Measurements from ENCODE around the gene ZCCHC9.

GRCh38 chr5:81317536-81317935, 16.1 kb downstream of the ZCCHC9 start:
- no peak for TF ChIP-seq POLR2AphosphoS5 (IDR thresholded peaks at IDR 0.05; ENCODE audit: low read depth, low read length)
- TF ChIP-seq TAF1 (IDR thresholded peaks at IDR 0.05; ENCODE audit: borderline replicate concordance, insufficient read depth, low read length): no peak
- TF ChIP-seq, protein P1, sequence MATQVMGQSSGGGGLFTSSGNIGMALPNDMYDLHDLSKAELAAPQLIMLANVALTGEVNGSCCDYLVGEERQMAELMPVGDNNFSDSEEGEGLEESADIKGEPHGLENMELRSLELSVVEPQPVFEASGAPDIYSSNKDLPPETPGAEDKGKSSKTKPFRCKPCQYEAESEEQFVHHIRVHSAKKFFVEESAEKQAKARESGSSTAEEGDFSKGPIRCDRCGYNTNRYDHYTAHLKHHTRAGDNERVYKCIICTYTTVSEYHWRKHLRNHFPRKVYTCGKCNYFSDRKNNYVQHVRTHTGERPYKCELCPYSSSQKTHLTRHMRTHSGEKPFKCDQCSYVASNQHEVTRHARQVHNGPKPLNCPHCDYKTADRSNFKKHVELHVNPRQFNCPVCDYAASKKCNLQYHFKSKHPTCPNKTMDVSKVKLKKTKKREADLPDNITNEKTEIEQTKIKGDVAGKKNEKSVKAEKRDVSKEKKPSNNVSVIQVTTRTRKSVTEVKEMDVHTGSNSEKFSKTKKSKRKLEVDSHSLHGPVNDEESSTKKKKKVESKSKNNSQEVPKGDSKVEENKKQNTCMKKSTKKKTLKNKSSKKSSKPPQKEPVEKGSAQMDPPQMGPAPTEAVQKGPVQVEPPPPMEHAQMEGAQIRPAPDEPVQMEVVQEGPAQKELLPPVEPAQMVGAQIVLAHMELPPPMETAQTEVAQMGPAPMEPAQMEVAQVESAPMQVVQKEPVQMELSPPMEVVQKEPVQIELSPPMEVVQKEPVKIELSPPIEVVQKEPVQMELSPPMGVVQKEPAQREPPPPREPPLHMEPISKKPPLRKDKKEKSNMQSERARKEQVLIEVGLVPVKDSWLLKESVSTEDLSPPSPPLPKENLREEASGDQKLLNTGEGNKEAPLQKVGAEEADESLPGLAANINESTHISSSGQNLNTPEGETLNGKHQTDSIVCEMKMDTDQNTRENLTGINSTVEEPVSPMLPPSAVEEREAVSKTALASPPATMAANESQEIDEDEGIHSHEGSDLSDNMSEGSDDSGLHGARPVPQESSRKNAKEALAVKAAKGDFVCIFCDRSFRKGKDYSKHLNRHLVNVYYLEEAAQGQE (IDR thresholded peaks at IDR 0.05; ENCODE audit: insufficient read depth in 1 of 2, low read depth in 2 of 2, low read length in 2 of 2): no peak
- TF ChIP-seq SIN3A (IDR thresholded peaks at IDR 0.05; ENCODE audit: borderline replicate concordance, insufficient read depth, low read length): no peak
- TF ChIP-seq FOXP2 (optimal IDR thresholded peaks at IDR 0.05; ENCODE audit: borderline replicate concordance, extremely low read depth, extremely low read length, insufficient read depth): no peak

All from PFSK-1 (cell line).